Measurements from ENCODE around the gene SRSF5. TPM values are rescaled to one million over a fixed set of nuclear protein-coding genes. Genes with fewer than 3 reads are reported as not detected.

The SRSF5 gene
- total and polyA plus RNA-seq, 2 donors (not counting 1 experiment from before 2014, with no cell fraction given): 701 to 768 TPM

DNA sequence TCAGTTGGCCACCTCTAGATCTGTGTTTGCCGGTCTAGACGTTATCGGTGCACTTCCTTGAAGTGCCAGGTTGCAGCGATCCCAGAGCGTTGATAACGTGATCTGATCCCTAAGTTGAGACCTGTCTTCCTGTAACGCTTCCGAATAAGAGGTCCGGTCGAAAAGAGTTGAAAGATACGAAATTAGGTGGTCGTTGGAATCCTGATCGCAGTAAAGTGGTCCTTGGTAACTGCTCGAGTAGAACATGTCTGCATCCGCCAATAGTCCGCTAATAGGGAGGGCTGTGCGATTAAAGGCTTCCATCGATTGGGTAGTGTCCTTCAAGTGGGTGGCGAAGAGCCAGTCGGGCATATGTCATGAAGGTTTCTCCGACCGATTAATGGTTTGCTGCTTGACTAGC, 2.7 kb downstream of the SRSF5 start:
- ATAC-seq (ENCODE audit: low read depth): no peak
- no peaks in the 10 kb centered on the region for H3K9me3 ChIP-seq (ENCODE audit: control extremely low read depth in 1 of 3, control insufficient read depth in 2 of 3, insufficient read depth in 1 of 3, low read length in 2 of 3)
- no peak overlapping the region for H3K4me3 ChIP-seq (ENCODE audit: control extremely low read depth in 1 of 5, extremely low read depth in 1 of 5, insufficient read depth in 1 of 5, low read depth in 2 of 5, low read length in 4 of 5)
- H3K27me3 Mint-ChIP-seq: no peaks in the 10 kb centered on the region
- H3K9me3 Mint-ChIP-seq (ENCODE audit: insufficient read depth): no peaks in the 10 kb centered on the region
- intact Hi-C loops (cut with micrococcal nuclease): loop anchor here (5.0 to 10.0 kb wide), 4 partner anchors 893 to 1138 kb away; partner anchors contain the start of genes MAP3K9 and PCNX1
- H3K27ac ChIP-seq (ENCODE audit: low read length in 2 of 2): no peak overlapping the region
- no peak overlapping the region for H3K9ac ChIP-seq (ENCODE audit: low read length)
- ChIA-PET POLR2A (interaction anchor here (0.7 kb wide), 1 partner anchor 167 kb away, joined by 3 read pairs; no protein-coding TSS in a partner anchor), CTCF (no interaction called here)
- DNase-seq: no peak
- peaks cover 8 to 66% of the 10 kb centered on the region in 2 experiments for H3K36me3 ChIP-seq (replicated peaks in 1 of 2; ENCODE audit: control extremely low read depth in 1 of 2, control insufficient read depth in 1 of 2, extremely low read depth in 1 of 2, insufficient read depth in 2 of 2, low read length in 1 of 2)
- WGBS (ENCODE audit: insufficient coverage): 98% methylated on average over 16 of the region's 22 CpGs
- peak overlapping the region; percentile 48 for H3K4me3 Mint-ChIP-seq
- TF ChIP-seq EZH2 (IDR thresholded peaks at IDR 0.05; ENCODE audit: borderline replicate concordance, insufficient read depth, low read depth, low read length, poor library complexity, severe bottlenecking): no peak
- TF ChIP-seq, protein P1, sequence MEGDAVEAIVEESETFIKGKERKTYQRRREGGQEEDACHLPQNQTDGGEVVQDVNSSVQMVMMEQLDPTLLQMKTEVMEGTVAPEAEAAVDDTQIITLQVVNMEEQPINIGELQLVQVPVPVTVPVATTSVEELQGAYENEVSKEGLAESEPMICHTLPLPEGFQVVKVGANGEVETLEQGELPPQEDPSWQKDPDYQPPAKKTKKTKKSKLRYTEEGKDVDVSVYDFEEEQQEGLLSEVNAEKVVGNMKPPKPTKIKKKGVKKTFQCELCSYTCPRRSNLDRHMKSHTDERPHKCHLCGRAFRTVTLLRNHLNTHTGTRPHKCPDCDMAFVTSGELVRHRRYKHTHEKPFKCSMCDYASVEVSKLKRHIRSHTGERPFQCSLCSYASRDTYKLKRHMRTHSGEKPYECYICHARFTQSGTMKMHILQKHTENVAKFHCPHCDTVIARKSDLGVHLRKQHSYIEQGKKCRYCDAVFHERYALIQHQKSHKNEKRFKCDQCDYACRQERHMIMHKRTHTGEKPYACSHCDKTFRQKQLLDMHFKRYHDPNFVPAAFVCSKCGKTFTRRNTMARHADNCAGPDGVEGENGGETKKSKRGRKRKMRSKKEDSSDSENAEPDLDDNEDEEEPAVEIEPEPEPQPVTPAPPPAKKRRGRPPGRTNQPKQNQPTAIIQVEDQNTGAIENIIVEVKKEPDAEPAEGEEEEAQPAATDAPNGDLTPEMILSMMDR (IDR thresholded peaks at IDR 0.05): no peak
- peaks cover 60% of the 10 kb centered on the region for H4K20me1 ChIP-seq (ENCODE audit: control insufficient read depth, insufficient read depth, low read length, poor library complexity, severe bottlenecking)
- no peak overlapping the region for H2AFZ ChIP-seq (ENCODE audit: insufficient read depth, low read depth, low read length, poor library complexity, severe bottlenecking)
- peaks cover 71% of the 10 kb centered on the region for H3K79me2 ChIP-seq (ENCODE audit: control insufficient read depth, insufficient read depth, low read length)
- no peak overlapping the region for H3K27ac Mint-ChIP-seq
- H3K27me3 ChIP-seq (replicated peaks in 1 of 4; ENCODE audit: control extremely low read depth in 1 of 4, control insufficient read depth in 3 of 4, insufficient read depth in 4 of 4, low read length in 3 of 4): no peaks in the 10 kb centered on the region
- H3K4me1 ChIP-seq (ENCODE audit: control insufficient read depth in 2 of 2, insufficient read depth in 2 of 2, low read length in 2 of 2): peaks cover 26 to 27% of the 10 kb centered on the region in 2 donors
- no peak overlapping the region for H3K4me2 ChIP-seq (replicated peaks; ENCODE audit: low read depth, low read length, poor library complexity, severe bottlenecking)
- H3K4me1 Mint-ChIP-seq: peaks cover 48% of the 10 kb centered on the region

DNA sequence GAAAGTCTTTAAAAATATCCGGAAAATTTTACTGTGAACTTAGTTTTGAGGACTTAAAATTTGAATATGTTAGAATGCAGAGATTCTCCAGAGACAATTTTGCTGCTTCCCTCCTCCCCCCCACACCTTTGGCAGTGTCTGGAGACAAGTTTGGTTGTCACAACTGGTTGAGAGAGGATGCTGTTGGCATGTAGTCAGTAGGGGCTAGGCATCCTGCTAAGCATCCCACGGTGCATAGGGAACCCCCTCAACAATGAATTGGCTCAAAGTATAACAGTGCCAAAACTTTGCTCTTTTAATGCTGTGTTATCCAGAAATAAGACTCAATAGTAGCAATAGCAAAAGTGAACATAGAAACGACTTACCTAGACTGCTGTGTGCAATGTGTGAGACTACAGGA, 3.6 kb downstream of the SRSF5 start:
- Histone ChIP-seq H3K4me2 (replicated peaks; ENCODE audit: low read depth, low read length, poor library complexity, severe bottlenecking) (no peak overlapping the region), H3K79me2 (ENCODE audit: control insufficient read depth, insufficient read depth, low read length) (peaks cover 79% of the 10 kb centered on the region), H3K9me3 (ENCODE audit: control extremely low read depth in 1 of 3, control insufficient read depth in 2 of 3, insufficient read depth in 1 of 3, low read length in 2 of 3) (no peaks in the 10 kb centered on the region), H3K36me3 (replicated peaks in 1 of 2; ENCODE audit: control extremely low read depth in 1 of 2, control insufficient read depth in 1 of 2, extremely low read depth in 1 of 2, insufficient read depth in 2 of 2, low read length in 1 of 2) (peaks cover 10 to 76% of the 10 kb centered on the region in 2 experiments), H3K27ac (ENCODE audit: low read length in 2 of 2) (peak overlapping the region in 1 of 2 donors; percentile 17), H3K27me3 (replicated peaks in 1 of 4; ENCODE audit: control extremely low read depth in 1 of 4, control insufficient read depth in 3 of 4, insufficient read depth in 4 of 4, low read length in 3 of 4) (no peaks in the 10 kb centered on the region), H3K9ac (ENCODE audit: low read length) (no peak overlapping the region), H4K20me1 (ENCODE audit: control insufficient read depth, insufficient read depth, low read length, poor library complexity, severe bottlenecking) (peaks cover 64% of the 10 kb centered on the region), H2AFZ (ENCODE audit: insufficient read depth, low read depth, low read length, poor library complexity, severe bottlenecking) (no peak overlapping the region), H3K4me3 (ENCODE audit: control extremely low read depth in 1 of 5, extremely low read depth in 1 of 5, insufficient read depth in 1 of 5, low read depth in 2 of 5, low read length in 4 of 5) (no peak overlapping the region), H3K4me1 (ENCODE audit: control insufficient read depth in 2 of 2, insufficient read depth in 2 of 2, low read length in 2 of 2) (peaks cover 26 to 27% of the 10 kb centered on the region in 2 donors)
- Mint-ChIP-seq H3K27me3 (no peaks in the 10 kb centered on the region), H3K4me3 (no peak overlapping the region), H3K4me1 (peaks cover 52% of the 10 kb centered on the region), H3K9me3 (ENCODE audit: insufficient read depth) (no peaks in the 10 kb centered on the region), H3K27ac (peak overlapping the region; percentile 11)
- ChIA-PET CTCF (no interaction called here), POLR2A (no interaction called here)
- DNase-seq (no peak), ATAC-seq (ENCODE audit: low read depth) (no peak)
- TF ChIP-seq, protein P1 (IDR thresholded peaks at IDR 0.05): no peak
- TF ChIP-seq EZH2 (IDR thresholded peaks at IDR 0.05; ENCODE audit: borderline replicate concordance, insufficient read depth, low read depth, low read length, poor library complexity, severe bottlenecking): no peak
- no CpG with 5 or more reads among the region's 3 CpGs for WGBS (ENCODE audit: insufficient coverage)
- intact Hi-C loops (cut with micrococcal nuclease): no loop called here
